Skin of body (tissue), 2 donors: Measurements from ENCODE around the gene GAMT. TPM values are rescaled to one million over a fixed set of nuclear protein-coding genes. Genes with fewer than 3 reads are reported as not detected.
"Not testable (repeated sequence)": the region's sequence is repeated elsewhere in the genome, so short reads cannot be mapped to it uniquely, and the experiment has no call there.

ENCODE experiments used
- DNase-seq: peaks from one replicate; lab custom pipeline; 2025; lab: John Stamatoyannopoulos, UW
- total RNA-seq: library from RNA; depleted of rRNA; stranded (reverse); fragments of >200 nt; gene quantifications from one replicate; pipeline ENCODE4 v1.2.3, GENCODE V29; 2014

The GAMT gene
- total RNA-seq = 12.5 TPM

DNA sequence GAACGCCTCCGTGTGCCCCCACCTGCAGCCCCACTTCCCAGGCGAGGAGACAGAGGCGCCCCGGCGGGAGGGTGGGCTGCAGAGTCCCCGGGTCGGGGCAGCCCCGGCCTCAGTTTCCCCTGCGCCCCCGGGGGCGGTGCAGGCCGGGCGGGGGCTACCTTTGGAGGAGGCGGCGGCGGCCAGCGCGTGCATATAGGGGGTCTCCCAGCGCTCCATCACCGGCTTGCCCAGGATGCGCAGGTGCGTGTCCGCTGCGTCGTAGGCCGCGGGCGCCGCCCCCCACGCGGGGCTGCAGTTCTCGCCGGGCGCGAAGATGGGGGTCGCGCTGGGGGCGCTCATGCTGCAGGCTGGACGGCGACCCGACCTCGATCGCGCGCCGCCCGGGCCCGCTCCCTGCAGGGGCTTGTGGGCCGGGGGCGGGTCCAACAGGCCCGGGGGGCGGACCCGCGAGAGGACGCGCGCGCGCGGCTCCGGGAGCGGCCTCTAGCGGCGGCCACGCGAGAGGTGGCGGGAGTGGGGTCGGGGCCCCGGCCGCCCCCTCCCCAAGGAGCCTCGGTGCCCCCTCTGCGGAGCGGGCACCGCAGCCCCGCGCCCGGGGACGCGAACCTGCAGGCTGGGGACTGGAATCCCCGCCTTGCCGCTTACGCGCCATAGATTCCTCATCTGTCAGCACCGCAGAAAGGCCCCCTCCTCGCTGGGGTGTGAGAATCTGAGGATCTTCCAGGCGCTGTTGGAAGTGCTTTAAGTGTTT, at the start of gene GAMT:
GAMT (minus strand) TSS at position 405 of the 751 bp plus-strand sequence; CDS start at position 339, 66 bp downstream.
- no peak for DNase-seq

GRCh38 chr19:1449467-1450442, 48.4 kb upstream of the GAMT start, which contains the start of gene APC2:
TSS of gene APC2 (plus strand) at chr19:1450121. CDS start at chr19:1453002, 2,881 bp downstream.
- no peak for DNase-seq

- no peak for DNase-seq
These were observed 46.6 kb upstream of the GAMT start for GRCh38 chr19:1447944-1448343.

DNA sequence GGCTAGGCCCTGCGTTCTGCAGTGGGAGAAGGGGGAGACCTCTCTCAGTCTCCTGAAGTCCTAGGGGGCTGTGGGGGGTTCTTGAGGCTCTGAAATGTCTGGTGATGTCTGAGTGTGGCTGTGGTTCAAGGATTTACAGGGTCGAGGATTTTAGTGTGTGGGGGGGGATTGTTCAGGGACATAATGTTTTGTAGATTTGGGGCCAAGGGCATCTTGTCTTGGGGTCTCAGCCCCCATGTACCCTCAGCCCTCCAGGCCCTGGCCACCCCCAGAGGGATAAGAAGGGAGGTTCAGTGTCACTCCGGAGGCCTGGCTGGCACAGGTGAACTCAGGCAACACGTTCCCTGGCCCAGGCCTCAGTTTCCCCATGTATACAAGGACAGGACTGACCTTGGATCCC, 46.2 kb upstream of the GAMT start:
- DNase-seq = no peak

DNA sequence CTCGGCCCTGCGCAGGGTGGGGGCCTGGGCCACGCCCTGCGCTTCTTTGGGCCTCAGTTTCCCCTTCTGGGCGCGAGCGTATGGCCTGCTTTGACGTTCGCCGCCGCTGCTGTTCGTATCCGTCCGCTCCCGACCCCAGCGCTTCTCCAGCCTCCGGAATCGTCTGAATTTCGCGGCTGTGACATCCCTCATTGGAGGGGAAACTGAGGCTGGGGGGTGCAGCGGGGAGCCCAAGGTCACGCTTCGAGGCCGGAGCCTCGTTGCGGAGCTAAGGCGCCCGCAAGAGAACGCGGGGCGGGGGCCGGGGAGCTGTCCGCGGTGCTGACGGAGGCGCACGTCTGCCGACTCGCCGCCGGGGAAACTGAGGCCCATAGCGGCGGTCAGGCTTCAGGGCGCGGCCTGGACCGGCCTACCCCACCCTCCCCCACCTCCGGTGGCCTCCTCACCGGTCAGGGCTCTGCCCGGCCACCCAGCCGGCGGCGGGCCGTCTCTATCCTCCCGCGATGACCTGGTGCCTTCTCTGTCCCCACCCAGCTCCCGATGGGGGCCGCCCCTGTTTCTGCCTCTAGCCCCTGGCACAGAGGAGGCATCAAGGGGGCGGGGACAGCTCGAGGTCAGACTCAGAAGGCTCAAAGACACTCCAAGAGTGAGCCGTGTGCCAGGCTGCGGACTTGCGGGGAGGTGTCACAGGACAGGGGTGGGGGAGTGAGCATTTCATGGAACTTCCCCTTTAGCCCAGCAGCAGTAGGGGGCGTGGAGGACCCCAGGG, 45.6 kb upstream of the GAMT start:
- DNase-seq = no peak

- no peak for DNase-seq
These were observed 44.8 kb upstream of the GAMT start for GRCh38 chr19:1445932-1446712.

DNA sequence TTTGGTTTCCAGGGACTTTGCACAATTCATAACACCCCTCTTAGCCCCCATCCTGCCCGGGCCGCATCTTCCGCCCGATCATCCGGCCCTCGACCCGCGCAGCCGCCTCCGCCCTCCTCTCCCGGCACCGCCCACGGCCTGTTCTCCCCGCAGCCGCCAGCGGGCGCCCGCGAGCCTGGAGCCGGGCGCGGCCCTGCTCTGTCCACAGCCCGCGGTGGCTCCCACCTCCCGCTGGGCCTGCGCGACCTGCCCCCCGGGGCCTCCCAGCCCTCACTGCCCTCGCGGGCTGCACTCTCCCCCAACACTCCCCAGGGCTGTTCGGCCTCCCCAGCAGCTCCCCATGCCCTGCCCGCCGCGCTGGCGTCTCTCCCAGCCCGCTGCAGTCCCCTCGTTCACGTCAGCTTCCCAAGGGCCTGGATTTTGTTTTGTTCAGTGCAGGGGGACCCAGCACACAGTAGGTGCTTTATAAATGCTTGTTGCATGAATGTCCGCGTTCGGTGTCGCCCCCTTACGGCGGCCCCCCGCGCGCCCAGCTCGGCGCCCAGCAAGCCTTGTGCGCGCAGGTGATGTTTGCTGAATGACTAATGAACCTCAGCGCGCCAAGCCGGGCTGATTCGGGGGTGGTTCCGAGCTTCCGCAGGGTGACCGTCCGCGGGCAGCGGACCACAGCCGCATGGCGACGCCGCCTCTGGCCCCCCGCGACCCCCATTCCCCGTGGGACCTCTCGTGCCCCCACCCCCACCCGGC, 44.0 kb upstream of the GAMT start:
- peak; percentile 23 for DNase-seq

GRCh38 chr19:1441677-1442438, 40.5 kb upstream of the GAMT start:
- no peak for DNase-seq

DNA sequence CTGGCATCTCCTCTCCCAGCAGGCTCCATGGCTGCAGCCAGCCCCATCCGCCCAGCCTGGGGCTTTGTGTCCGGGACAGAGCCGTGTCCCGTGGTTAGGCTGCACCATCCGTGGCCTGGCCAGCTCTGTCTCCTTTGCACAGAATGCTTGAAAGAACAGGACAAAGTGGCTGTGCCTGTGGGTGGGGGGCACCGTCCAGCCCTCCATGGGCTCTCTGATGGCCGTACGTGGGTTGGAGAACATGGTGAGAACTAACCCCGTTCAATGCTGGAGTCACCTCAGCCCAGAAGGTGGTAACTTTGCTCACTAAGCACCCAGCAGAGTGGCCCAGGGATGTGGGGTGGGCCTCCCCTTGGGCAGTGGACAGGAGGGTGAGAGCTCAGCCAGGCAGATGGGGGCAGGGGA, 39.7 kb upstream of the GAMT start:
- DNase-seq = no peak

DNA sequence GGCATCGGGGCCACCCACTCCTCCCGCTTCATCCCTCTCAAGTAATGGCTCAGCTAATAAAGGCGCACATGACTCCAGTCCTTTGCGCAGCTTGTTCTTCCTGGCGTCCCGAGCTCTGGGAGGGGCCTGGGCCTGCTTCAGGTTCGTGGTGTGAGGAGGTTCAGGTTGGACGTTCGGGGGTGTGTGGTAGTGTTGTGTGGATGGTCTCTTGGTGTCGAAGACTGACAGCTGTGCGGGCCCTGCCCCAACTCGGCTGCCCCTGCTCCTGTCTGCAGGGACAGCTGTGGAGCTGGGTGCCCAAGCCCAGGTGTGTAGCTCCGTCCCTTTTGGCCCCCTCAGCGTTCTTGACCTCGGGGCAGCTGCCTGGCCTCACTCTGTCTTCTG, 39.1 kb upstream of the GAMT start:
- DNase-seq = no peak

GRCh38 chr19:1439525-1440417, 38.4 kb upstream of the GAMT start:
- not testable (repeated sequence) for DNase-seq

DNA sequence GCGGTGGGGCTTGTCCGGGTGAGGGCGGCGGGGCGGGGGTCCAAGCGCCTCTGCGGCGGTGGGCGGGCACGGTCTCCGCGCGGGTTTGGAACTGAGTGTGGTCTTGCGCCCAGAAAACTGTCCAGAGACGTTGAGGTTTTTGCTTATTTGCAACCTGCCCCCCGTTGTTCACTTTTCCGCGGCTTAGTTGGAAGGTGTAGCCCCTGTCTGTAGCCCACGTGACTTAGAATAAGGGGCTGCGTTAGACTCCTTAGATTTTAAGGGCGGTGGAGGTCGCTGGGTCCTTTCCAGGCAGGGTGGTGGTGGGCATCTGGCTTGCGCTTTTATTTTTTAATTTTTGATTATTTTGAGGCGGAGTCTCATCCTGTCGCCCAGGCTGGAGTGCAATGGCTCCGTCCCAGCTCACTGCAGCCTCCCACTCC, 37.6 kb upstream of the GAMT start:
- no peak for DNase-seq

GRCh38 chr19:1438035-1438932, 36.9 kb upstream of the GAMT start, which contains the start of gene RPS15:
TSS of gene RPS15 (plus strand) at chr19:1438396. CDS start at chr19:1438426, 30 bp downstream.
- DNase-seq = peak; percentile 98

GRCh38 chr19:1437609-1438008, 36.3 kb upstream of the GAMT start:
- no peak for DNase-seq

GRCh38 chr19:1435378-1435989, 34.1 kb upstream of the GAMT start:
- DNase-seq = no peak

DNA sequence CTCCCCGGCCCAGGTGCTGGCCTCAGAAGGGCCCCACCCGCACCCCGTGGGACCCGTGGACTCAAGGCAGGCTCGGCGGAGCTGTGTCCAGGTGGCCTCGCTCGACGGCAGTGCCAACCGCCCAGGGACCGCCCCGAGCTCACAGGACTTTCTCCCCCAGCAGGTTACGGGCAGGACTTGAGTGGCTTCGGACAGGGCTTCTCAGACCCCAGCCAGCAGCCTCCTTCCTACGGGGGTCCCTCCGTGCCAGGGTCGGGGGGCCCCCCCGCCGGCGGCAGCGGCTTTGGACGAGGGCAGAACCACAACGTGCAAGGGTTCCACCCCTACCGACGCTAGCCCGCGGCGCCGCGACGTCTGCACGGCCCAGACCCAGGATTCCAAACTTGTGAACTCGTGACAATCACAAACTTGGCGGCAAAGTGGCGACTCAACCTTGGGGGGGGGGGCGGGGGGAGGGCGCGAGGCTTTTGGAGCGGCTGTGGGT, 33.3 kb upstream of the GAMT start:
- no peak for DNase-seq

- no peak for DNase-seq
These were observed 32.7 kb upstream of the GAMT start for GRCh38 chr19:1434040-1434366.
